ENCODE data around the gene ZMAT5.
A peak's percentile ranks its signal among the peaks of the same experiment; 100 is the strongest.

ZMAT5 gene

GRCh38 chr22:29784451-29785361 lies 17.9 kb upstream of the ZMAT5 start:
- no peak for TF ChIP-seq SNAI2 (CRISPR knock-in tag; IDR thresholded peaks at IDR 0.05)
- TF ChIP-seq CSRNP3 (CRISPR knock-in tag; IDR thresholded peaks at IDR 0.05) = no peak
- TF ChIP-seq ISL1 (CRISPR knock-in tag; IDR thresholded peaks at IDR 0.05) = no peak
- no peak for TF ChIP-seq GLIS3 (CRISPR knock-in tag; IDR thresholded peaks at IDR 0.05)
- no peak for TF ChIP-seq BACH2 (CRISPR knock-in tag; IDR thresholded peaks at IDR 0.05; ENCODE audit: borderline replicate concordance)
- TF ChIP-seq, protein P1, sequence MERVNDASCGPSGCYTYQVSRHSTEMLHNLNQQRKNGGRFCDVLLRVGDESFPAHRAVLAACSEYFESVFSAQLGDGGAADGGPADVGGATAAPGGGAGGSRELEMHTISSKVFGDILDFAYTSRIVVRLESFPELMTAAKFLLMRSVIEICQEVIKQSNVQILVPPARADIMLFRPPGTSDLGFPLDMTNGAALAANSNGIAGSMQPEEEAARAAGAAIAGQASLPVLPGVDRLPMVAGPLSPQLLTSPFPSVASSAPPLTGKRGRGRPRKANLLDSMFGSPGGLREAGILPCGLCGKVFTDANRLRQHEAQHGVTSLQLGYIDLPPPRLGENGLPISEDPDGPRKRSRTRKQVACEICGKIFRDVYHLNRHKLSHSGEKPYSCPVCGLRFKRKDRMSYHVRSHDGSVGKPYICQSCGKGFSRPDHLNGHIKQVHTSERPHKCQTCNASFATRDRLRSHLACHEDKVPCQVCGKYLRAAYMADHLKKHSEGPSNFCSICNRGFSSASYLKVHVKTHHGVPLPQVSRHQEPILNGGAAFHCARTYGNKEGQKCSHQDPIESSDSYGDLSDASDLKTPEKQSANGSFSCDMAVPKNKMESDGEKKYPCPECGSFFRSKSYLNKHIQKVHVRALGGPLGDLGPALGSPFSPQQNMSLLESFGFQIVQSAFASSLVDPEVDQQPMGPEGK (CRISPR knock-in tag; IDR thresholded peaks at IDR 0.05; ENCODE audit: borderline replicate concordance) = no peak
- TF ChIP-seq ZNF70 (CRISPR knock-in tag; IDR thresholded peaks at IDR 0.05) = no peak
- no peak for ATAC-seq

DNA sequence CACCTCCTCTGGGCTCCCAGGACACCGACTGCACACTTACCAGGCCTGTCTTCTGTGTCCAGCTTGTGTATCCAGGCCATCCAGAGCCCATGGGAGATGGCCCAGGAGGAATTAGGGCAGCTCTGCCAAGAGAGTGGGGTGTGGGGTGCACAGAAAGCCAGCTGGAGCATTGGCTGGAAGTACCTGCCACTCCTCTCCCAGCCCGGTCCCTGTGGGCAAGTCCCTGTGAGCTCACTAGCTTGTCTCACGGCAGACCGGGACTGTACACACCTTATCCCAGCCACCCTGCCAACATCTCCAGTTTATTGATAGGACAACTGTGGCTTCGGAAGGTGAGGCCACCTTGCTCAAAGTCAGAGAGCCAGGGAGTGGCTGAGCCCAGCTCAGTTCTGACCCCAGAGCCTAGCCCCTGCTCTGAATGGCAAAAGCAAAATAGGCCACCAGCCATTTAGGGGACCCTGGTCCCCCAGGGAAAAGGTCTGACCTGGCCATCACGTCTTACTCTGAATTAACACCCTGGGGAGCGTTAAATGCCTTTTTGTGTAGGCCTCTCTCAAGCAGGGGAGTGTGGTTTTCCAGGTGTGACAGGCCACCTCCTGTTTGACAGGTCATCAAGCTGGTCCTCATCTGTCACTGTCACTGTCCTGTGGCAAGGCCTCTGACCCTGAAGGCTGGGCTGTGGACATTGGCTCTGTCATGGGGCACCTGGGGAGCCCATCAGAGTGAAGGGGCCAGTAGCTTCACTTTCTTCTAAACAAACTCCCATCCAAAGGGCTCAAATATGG lies 15.4 kb upstream of the ZMAT5 start:
- peak; percentile 65 for ATAC-seq
- TF ChIP-seq ZNF565 (CRISPR knock-in tag; conservative IDR thresholded peaks at IDR 0.05; ENCODE audit: low read depth) (no peak), TCF4 (CRISPR knock-in tag; IDR thresholded peaks at IDR 0.05; ENCODE audit: borderline replicate concordance) (no peak), PPARA (CRISPR knock-in tag; IDR thresholded peaks at IDR 0.05; ENCODE audit: borderline replicate concordance) (no peak), CSRNP3 (CRISPR knock-in tag; IDR thresholded peaks at IDR 0.05) (no peak), TSHZ2 (CRISPR knock-in tag; IDR thresholded peaks at IDR 0.05) (no peak), RARB (CRISPR knock-in tag; IDR thresholded peaks at IDR 0.05) (no peak), OSR1 (CRISPR knock-in tag; IDR thresholded peaks at IDR 0.05) (no peak), CREB5 (CRISPR knock-in tag; IDR thresholded peaks at IDR 0.05; ENCODE audit: low read depth) (no peak)

DNA sequence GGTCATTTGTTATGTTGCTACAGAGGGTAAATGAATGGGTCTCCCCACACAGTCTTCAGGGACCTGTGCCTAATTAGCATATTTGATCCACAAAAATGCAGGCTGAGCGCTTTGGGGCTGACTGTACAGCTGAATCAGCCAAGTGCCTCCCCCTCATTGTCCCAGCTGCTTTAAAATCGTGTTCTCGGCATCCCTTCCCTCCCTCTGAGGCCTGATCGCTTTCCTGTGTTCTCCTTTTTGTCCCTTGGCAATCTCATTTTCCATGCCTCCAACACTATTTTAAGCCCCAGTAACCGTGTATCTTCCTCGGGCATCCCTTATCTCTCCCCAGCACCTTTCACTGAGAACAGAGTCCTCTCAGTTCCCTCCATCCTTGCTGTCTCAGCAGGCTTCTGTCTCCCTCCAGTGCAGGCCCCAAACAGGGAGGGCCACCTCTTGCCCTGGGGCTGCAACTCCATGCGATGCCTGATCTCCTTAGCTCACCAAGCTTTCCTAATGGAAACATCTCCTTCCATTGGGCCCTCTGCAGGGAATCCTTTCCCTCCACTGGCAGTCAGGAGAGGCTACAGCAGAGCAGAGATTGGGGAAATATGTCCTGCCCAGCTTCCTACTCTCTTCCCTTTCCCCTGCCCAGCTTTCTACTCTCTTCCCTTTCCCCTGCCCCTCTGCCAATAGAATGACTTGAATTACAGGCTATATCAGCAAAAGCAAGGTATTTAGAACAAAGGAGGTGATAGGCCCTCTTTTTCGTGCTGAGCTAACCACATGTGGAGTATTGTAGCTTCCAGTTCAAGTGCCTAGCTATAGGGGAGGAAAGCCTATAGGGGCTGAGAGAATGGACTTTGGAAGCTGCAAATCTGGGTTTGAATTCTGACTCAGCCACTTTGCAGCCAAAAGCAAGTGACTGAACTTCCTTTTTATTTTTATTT lies 14.2 kb upstream of the ZMAT5 start:
- peak; percentile 79 for ATAC-seq
- no peak for TF ChIP-seq ZC3H10 (CRISPR knock-in tag; IDR thresholded peaks at IDR 0.05)
- TF ChIP-seq TOX (CRISPR knock-in tag; IDR thresholded peaks at IDR 0.05; ENCODE audit: borderline replicate concordance) = no peak
- TF ChIP-seq ARNTL (CRISPR knock-in tag; IDR thresholded peaks at IDR 0.05; ENCODE audit: borderline replicate concordance, low read depth) = no peak
- TF ChIP-seq ZNF8 (CRISPR knock-in tag; IDR thresholded peaks at IDR 0.05) = no peak
- TF ChIP-seq OSR1 (CRISPR knock-in tag; IDR thresholded peaks at IDR 0.05) = 0 out of 2 replicates have a peak, but pooled peaks have one; percentile 37
- no peak for TF ChIP-seq ZNF565 (CRISPR knock-in tag; conservative IDR thresholded peaks at IDR 0.05; ENCODE audit: low read depth)
- TF ChIP-seq ZNF70 (CRISPR knock-in tag; IDR thresholded peaks at IDR 0.05) = peak; percentile 96
- TF ChIP-seq ZFP30 (CRISPR knock-in tag; IDR thresholded peaks at IDR 0.05) = no peak
- TF ChIP-seq SNAI2 (CRISPR knock-in tag; IDR thresholded peaks at IDR 0.05) = no peak
- no peak for TF ChIP-seq TSHZ2 (CRISPR knock-in tag; IDR thresholded peaks at IDR 0.05)
- TF ChIP-seq RARB (CRISPR knock-in tag; IDR thresholded peaks at IDR 0.05) = no peak
- no peak for TF ChIP-seq CREB5 (CRISPR knock-in tag; IDR thresholded peaks at IDR 0.05; ENCODE audit: low read depth)

Measured in SK-N-SH treated with all-trans-retinoic acid at 6 μM for 48 hours (cell line).